NCI-H2029 (cell line): Measurements from ENCODE around the gene GDPD1.
"Not testable (repeated sequence)": the region's sequence is repeated elsewhere in the genome, so short reads cannot be mapped to it uniquely, and the experiment has no call there.

Experiments
- DNase-seq: peaks from one replicate; lab custom pipeline; 2025; lab: John Stamatoyannopoulos, UW

The GDPD1 gene

GRCh38 chr17:59220328-59221158, at the start of gene GDPD1:
TSS of gene GDPD1 (plus strand) at chr17:59220511. CDS start at chr17:59220610, 99 bp downstream.
- peak; percentile 93 for DNase-seq

- DNase-seq: no peak
Observed at GRCh38 chr17:59172436-59173004, 47.8 kb upstream of the GDPD1 start.

- no peak for DNase-seq
Observed at GRCh38 chr17:59174671-59175070, 45.6 kb upstream of the GDPD1 start.

DNA sequence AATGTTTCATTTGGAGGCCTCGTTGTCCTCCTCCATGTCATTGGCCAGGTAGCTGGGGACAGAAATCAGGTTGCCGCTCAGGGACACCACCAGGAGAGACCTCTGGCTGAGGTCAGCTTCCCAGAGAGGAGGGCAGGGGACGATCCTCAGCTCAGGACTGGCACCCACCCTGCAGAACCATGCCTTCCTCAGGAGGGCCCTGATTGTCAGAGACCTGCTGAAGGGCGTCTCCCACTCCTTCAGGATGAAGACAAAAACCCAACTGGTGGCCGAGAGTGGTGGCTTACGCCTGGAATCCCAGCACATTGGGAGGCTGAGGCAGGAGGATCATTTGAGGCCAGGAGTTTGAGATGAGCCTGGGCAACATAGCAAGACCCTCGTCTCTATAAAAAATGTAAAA, 45.2 kb upstream of the GDPD1 start:
- no peak for DNase-seq

DNA sequence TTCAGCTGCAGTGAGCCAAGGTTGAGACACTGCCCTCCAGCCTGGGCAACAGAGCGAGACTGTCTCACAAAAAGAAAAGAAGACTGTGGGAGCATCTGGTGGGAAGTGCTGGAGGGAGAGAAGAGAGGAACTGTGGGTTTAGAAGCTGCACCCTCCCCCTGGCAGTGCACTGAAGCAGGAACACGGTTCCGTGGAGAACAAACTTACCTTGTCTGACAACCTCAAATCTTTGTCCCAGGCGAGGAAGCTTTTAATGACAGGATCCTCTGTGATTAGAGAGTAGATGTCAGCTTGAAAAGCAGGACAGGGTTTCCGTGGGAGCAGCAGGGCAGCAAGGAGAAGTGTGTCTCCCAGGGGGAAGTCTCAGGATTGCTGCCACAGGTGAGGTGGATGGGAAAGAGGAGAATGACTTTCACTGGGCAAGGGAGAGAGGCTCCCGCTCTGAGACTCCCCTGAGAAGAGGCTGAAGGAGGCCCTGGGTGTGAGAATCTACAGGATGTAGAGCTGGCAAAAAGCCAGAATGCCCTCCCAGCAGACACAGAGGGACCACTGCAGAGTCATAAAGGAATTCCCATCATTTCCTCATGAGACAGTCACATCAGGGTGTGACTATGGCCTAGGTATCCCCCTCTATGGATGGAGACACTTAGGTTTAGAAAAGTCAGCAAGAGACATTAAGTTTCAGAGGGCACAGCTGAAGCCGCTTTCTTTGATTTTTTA, 41.9 kb upstream of the GDPD1 start:
- DNase-seq: no peak

GRCh38 chr17:59179601-59180000, 40.7 kb upstream of the GDPD1 start:
- DNase-seq: not testable (repeated sequence)

DNA sequence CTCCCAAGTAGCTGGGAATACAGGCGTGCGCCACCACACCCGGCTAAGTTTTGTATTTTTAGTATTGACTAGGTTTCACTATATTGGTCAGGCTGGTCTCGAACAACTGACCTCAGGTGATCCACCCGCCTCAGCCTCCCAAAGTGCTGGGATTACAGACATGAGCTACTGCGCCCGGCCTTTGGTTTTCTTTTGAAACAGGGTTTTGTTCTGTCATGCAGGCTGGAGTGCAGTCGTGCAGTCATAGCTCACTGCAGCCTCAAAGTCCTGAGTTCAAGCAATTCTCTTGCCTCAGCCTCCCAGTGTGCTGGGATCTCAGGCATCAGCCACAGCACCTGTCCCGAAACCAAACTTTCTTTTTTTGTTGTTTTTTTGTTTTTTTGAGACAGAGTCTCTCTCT, 39.7 kb upstream of the GDPD1 start:
- DNase-seq: no peak

DNA sequence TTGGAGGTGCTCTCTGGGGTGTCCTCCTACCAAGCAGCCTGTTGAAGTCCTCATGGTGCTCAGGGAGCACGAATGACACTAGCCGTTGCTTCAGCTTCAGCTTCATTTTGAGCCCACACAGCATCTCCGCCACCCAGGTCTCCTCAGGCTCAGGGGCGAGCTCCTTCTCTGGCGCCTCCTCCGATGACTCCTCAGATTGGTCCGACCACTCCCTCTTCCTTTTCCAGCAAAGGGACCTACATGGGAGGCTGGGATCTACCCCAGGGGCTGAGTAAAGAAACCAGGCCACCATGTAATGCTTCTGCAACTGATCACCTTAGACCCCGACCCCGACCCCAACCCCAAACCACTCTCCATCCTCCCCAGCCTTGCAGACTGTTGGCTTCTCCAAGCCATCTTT, 38.8 kb upstream of the GDPD1 start:
- no peak for DNase-seq

DNA sequence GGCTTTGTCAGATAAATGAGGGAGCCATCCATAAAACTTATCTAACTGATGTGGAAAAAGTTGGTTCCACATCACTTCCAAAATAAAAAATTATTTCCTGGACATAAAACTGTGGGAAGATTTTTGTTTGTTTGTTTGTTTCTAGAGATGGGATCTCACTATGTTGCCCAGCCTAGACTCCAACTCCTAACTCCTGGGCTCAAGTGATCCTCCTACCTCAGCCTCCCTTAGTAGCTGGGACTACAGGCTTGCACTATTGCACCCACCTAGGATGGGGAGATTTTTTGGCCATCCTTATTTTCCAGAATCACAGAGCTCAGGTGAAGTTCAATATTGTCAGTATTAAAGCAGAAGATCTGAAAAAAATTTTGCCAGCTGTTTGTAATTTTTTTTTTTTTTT, 34.3 kb upstream of the GDPD1 start:
- DNase-seq: no peak

DNA sequence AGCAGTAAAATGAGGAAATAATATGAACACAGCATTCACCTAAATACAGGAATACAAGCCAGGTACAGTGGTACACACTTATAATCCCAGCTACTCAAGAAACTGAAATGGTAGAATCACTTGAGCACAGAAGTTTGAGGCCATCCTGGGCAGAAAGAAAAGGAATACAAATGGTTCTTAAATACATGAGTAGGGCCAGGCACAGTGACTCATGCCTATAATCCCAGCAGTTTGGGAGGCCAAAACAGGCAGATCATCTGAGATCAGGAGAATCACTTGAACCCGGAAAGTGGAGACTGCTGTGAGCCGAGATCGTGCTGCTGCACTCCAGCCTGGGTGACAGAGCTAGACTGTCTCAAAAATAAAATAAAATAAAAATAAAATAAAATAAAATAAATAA, 33.5 kb upstream of the GDPD1 start:
- DNase-seq: no peak

- DNase-seq: no peak
Observed at GRCh38 chr17:59190806-59191205, 29.5 kb upstream of the GDPD1 start.

DNA sequence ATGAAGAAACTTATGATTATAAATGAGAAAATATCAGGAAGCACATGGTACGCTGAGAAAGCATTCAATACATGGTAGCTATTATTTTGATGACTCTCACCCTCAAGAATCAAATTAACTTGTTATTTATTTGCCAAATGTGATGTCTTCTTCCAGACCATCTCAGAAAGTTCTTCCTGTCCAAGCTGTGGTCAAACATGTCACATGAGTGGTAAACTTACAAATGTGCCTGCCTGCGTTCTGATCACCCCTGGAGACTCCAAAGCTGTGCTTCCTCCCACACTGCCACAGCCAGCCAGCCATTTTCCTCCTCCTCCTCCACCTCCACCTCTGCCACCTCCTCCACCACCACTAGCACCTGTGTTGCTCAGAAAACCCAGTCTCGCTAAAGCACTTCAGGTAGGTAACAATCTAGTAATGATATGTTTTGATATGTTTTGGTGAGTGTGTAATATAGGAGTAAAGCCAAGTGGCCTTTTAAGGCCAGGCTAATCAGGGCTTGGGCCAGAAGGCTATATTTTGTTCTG, 26.9 kb upstream of the GDPD1 start:
- no peak for DNase-seq

GRCh38 chr17:59199398-59199797, 20.9 kb upstream of the GDPD1 start:
- no peak for DNase-seq

- DNase-seq: no peak
Observed at GRCh38 chr17:59202320-59202719, 18.0 kb upstream of the GDPD1 start.

GRCh38 chr17:59219370-59219769, 941 bp upstream of the GDPD1 start:
- DNase-seq: no peak

DNA sequence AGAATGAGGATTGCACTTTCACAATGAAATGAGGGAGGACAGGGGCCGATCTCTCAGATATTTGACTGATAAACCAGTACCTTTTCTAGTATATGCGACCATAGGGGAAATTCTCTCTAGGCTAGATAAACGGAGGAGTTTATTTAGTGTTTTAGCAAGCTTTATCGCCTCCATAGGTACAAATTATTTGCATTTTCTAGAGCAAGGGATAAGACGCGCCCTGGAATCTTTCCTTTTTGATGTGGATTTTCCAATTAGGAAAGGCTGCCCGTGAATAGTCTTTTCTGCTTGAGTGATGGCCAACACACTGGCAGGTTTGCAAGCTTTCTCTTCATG, 351 bp upstream of the GDPD1 start:
- DNase-seq: no peak

DNA sequence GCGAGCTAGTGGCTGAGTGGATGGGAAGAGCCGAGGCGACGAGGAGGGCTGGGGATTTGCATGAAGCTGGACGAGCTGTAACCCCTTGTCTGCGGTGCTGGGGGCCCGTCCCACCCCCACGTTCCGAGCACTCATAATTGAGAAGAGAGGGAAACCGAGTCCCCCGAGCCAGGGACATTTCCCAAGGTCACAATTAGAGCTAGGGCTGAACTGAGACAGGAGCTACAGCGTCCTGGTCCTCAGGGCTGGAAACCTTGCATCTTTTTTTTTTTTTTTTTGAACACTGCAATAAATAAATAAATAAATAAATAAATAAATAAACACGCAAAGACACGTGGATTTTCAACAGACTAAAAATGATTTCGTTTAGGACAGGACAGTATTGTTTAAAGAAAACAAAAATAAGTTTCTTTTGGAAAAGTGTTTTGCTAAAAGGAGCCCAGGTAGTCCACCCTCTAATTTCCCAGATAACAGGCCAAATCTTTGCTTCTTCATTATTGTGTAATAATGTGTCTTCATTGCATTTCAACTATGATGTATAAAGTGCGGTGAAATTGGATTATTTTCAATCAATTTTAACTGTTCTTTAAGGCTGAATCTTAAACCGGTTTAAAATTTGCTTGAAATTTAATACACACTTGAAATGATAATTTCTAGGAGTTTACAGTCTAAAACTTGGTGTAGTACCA, 992 bp downstream of the GDPD1 start:
- no peak for DNase-seq

DNA sequence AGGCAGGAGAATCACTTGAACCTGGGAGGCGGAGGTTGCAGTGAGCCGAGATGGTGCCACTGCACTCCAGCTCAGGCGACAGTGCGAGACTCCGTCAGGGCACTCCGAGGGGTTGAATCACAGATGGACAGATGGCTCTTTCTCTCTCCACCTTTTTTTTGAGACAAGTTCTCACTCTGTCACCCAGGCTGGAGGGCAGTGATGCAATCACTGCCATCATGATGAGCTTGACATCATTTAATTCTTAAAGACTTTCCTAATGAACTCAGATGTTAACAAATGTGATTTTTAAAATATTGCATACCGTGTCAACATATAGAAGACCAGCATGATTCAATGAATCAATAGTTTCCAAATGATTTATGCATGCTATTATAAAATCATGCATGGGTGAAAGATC, 3.5 kb downstream of the GDPD1 start:
- DNase-seq: no peak

DNA sequence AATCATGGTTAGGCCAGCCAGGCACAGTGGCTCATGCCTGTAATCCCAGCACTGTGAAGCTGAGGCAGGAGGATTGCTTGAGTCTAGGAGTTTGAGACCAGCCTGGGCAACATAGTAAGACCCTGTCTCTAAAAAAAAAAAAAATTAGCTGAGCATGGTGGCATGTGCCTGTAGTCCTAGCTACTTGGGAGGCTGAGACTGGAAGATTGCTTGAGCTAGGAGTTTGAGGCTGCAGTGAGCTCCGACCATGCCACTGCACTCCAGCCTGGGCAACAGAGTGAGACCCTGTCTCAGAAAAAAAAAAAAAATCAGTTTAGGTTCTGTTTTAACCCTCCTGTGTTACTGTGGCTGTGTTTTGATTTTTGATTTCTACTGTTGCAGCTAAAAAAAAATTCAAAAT, 8.3 kb downstream of the GDPD1 start:
- not testable (repeated sequence) for DNase-seq

GRCh38 chr17:59230764-59231163, 10.5 kb downstream of the GDPD1 start:
- no peak for DNase-seq

DNA sequence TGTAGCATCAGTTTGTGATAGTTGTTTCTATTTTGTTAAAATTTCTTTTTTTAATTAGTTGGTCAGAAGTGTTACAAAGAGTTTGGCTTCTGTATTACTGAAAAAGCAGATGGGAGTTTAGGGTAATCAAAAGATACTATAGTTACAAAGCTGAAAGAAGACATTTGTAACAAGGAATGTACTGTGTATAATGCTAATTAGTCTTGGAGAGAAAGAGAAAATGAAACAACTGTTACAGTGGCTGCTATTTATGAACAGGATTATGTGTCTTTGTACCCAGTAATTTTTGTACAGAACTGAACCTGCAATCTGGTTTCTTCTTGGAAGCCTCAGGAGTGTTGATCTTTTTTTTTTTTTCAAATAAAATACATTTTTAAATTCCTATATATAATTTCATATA, 14.3 kb downstream of the GDPD1 start:
- no peak for DNase-seq

- no peak for DNase-seq
Observed at GRCh38 chr17:59238906-59239305, 18.6 kb downstream of the GDPD1 start.
